Measurements from ENCODE around the gene EIF4A2. TPM values are rescaled to one million over a fixed set of nuclear protein-coding genes. Genes with fewer than 3 reads are reported as not detected.

The EIF4A2 gene
- 446 and 480 TPM in 2 replicates for total RNA-seq (2016; rRNA removed; fragmentation: Illumina TruSeq; extraction: Trizol)
- total RNA-seq (2016; cell fraction: cytosol; rRNA removed; fragmentation: Illumina TruSeq; extraction: Trizol; ENCODE audit: low read depth): 146 and 165 TPM in 2 replicates
- total RNA-seq (2016; cell fraction: insoluble cytoplasmic fraction; rRNA removed; fragmentation: Illumina TruSeq; extraction: Trizol): 450 and 480 TPM in 2 replicates
- total RNA-seq (2016; cell fraction: membrane; rRNA removed; fragmentation: Illumina TruSeq; extraction: Trizol): 286 and 327 TPM in 2 replicates
- 656 and 709 TPM in 2 replicates for total RNA-seq (2016; cell fraction: nucleus; rRNA removed; fragmentation: Illumina TruSeq; extraction: Trizol)
- polyA plus RNA-seq (2011; rRNA removed): 475 and 596 TPM in 2 replicates
- 247 and 610 TPM in 2 replicates for polyA plus RNA-seq (2011; cell fraction: cytosol; rRNA removed)
- 443 and 672 TPM in 2 replicates for polyA plus RNA-seq (2011; cell fraction: nucleus; rRNA removed)
- polyA plus RNA-seq (2012): 536 and 611 TPM in 2 replicates
- polyA plus RNA-seq (2016; cell fraction: cytosol; fragmentation: Illumina TruSeq; extraction: Trizol; ENCODE audit: low read depth): 52.8 and 60.6 TPM in 2 replicates
- 340 and 366 TPM in 2 replicates for polyA plus RNA-seq (2016; cell fraction: insoluble cytoplasmic fraction; fragmentation: Illumina TruSeq; extraction: Trizol; ENCODE audit: low read depth)
- 139 and 154 TPM in 2 replicates for polyA plus RNA-seq (2016; cell fraction: membrane; fragmentation: Illumina TruSeq; extraction: Trizol; ENCODE audit: low read depth)
- polyA plus RNA-seq (2016; cell fraction: nucleus; fragmentation: Illumina TruSeq; extraction: Trizol; ENCODE audit: insufficient read depth, low read depth): 727 and 748 TPM in 2 replicates
- polyA minus RNA-seq (2011; rRNA and poly(A)+ RNA removed; ENCODE audit: low replicate concordance): 191 and 270 TPM in 2 replicates
- 288 and 321 TPM in 2 replicates for polyA minus RNA-seq (2011; cell fraction: cytosol; rRNA and poly(A)+ RNA removed)
- polyA minus RNA-seq (2011; cell fraction: nucleus; rRNA and poly(A)+ RNA removed): 1,137 and 1,381 TPM in 2 replicates
- percentile 100 among the genes with signal in this experiment for Bru-seq, nascent RNA
- percentile 100 among the genes with signal in this experiment for BruChase-seq, experiment 1, labeled RNA remaining after a 6-hour chase
- percentile 100 among the genes with signal in this experiment for BruChase-seq, experiment 2, labeled RNA remaining after a 2-hour chase
- long read RNA-seq, experiment 1, transcript EIF4A2-201 (11 exons, 1,919 nt): major isoform, 108 of 227 reads
- long read RNA-seq, experiment 1, transcript EIF4A2-203 (10 exons, 1,751 nt): minor isoform, 5 of 227 reads
- long read RNA-seq, experiment 1, transcript EIF4A2-205 (11 exons, 1,889 nt): minor isoform, 40 of 227 reads
- long read RNA-seq, experiment 1, partial matches to known transcripts: 24 of 227 reads
- long read RNA-seq, experiment 1, other reads (novel, unspliced or antisense): 42 of 227 reads
- long read RNA-seq, experiment 2, transcript EIF4A2-201 (11 exons, 1,919 nt): major isoform, 101 of 349 reads
- long read RNA-seq, experiment 2, transcript EIF4A2-205 (11 exons, 1,889 nt): minor isoform, 30 of 349 reads
- long read RNA-seq, experiment 2, transcript EIF4A2-203 (10 exons, 1,751 nt): minor isoform, 7 of 349 reads
- long read RNA-seq, experiment 2, transcript EIF4A2-202 (12 exons, 1,977 nt): minor isoform, 6 of 349 reads
- long read RNA-seq, experiment 2, partial matches to known transcripts: 56 of 349 reads
- long read RNA-seq, experiment 2, other reads (novel, unspliced or antisense): 141 of 349 reads

DNA sequence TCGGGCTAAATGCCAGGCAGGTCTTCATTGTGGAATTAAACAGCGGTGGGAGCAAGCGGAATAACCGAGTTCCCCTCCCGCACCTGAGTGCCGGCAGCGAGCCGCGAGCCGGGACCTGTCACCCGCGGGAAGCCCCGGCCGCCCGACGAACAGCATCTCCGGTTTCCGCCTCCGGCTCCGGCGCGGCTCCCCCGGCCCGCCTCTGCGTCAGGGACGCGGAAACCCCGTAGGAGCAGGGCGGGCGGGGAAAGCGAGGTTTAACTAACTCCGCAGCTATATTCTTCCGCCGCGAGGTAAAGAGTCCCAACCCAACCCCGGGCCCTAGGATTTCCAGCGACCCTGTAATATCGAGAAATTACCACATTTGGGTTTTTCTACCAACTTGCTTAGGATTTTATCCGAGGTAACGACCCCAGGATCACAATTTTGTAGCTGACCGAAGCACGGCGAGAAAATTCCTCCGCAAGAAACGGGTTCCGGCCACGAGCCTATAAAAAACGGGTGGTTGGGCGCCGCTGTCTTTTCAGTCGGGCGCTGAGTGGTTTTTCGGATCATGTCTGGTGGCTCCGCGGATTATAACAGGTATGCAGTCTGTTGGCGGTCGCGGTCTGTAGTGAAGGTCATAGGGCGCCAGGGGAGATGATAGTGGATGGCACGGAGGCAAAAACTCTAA lies at the start of gene EIF4A2:
TSS of gene EIF4A2 (plus strand) at position 520 of the 673 bp plus-strand sequence. CDS start at position 554, 34 bp downstream.
- BruUV-seq (replicated peaks): no TSS peak
- ATAC-seq (peak; percentile 78), DNase-seq (ENCODE audit: low spot score) (peak; percentile 78), FAIRE-seq (no peak)
- intact Hi-C loops (cut with micrococcal nuclease; ENCODE audit: unreplicated experiment): no loop called here
- Histone ChIP-seq H3K4me1 (ENCODE audit: insufficient read depth, low read length) (peaks cover 54% of the 10 kb centered on the region), H4K20me1 (ENCODE audit: insufficient read depth, low read length) (peaks cover 48% of the 10 kb centered on the region), H3K27me3 (ENCODE audit: control insufficient read depth in 1 of 2, insufficient read depth in 2 of 2, low read length in 2 of 2) (no peaks in the 10 kb centered on the region; a peak in 1 of 5 replicates), H3K9me3 (ENCODE audit: low read length) (no peaks in the 10 kb centered on the region), H3K4me2 (ENCODE audit: low read depth, low read length) (peak within 1 kb of the TSS; percentile 82), H2AFZ (ENCODE audit: low read length) (peak within 1 kb of the TSS; percentile 98), H3K27ac (ENCODE audit: extremely low read length, insufficient read depth, low read length) (peak within 1 kb of the TSS; percentile 99), H3K4me3 (replicated peaks in 1 of 3; ENCODE audit: insufficient read depth in 1 of 3, low read depth in 2 of 3, low read length in 3 of 3) (peak within 1 kb of the TSS; percentile 91 to 98 (median 95)), H3K36me3 (replicated peaks in 1 of 2; ENCODE audit: control insufficient read depth in 1 of 2, insufficient read depth in 2 of 2, low read length in 2 of 2) (peaks cover 10 to 41% of the 10 kb centered on the region in 2 experiments), H3K9ac (ENCODE audit: insufficient read depth, low read depth, low read length) (peak within 1 kb of the TSS; percentile 100), H3K79me2 (ENCODE audit: insufficient read depth, low read length) (peaks cover 35% of the 10 kb centered on the region)
- POLR2A ChIA-PET: interaction anchor here (0.7 to 3.6 kb wide), 33 partner anchors 13 to 258 kb away, joined by 3 to 26 read pairs (median 5); partner anchors contain the start of genes DNAJB11, KNG1 and RFC4
- whole genome bisulfite sequencing (ENCODE audit: low lambda C conversion rate): under 1% methylated on average over 30 of the region's 60 CpGs
- in situ Hi-C loops (cut with HindIII; ENCODE audit: extremely low pct_ligation_motif_present, low pct_unique_long_range_greater_than_20kb): no loop called here
- CTCF ChIA-PET (ENCODE audit: low intra/inter-chr PET ratio, low total read pairs): no interaction called here
- TF ChIP-seq, protein P1, sequence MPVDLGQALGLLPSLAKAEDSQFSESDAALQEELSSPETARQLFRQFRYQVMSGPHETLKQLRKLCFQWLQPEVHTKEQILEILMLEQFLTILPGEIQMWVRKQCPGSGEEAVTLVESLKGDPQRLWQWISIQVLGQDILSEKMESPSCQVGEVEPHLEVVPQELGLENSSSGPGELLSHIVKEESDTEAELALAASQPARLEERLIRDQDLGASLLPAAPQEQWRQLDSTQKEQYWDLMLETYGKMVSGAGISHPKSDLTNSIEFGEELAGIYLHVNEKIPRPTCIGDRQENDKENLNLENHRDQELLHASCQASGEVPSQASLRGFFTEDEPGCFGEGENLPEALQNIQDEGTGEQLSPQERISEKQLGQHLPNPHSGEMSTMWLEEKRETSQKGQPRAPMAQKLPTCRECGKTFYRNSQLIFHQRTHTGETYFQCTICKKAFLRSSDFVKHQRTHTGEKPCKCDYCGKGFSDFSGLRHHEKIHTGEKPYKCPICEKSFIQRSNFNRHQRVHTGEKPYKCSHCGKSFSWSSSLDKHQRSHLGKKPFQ (CRISPR knock-in tag; IDR thresholded peaks at IDR 0.05; ENCODE audit: insufficient replicate concordance): peak; percentile 68
- no peak for TF ChIP-seq LCORL (IDR thresholded peaks at IDR 0.05)
- TF ChIP-seq LCORL (CRISPR knock-in tag; IDR thresholded peaks at IDR 0.05): peak; percentile 57; the same call in 1 of the 2 replicates
- TF ChIP-seq MXD4 (CRISPR knock-in tag; IDR thresholded peaks at IDR 0.05): 0 out of 2 replicates have a peak, but pooled peaks have one; percentile 68
- TF ChIP-seq, protein P2, sequence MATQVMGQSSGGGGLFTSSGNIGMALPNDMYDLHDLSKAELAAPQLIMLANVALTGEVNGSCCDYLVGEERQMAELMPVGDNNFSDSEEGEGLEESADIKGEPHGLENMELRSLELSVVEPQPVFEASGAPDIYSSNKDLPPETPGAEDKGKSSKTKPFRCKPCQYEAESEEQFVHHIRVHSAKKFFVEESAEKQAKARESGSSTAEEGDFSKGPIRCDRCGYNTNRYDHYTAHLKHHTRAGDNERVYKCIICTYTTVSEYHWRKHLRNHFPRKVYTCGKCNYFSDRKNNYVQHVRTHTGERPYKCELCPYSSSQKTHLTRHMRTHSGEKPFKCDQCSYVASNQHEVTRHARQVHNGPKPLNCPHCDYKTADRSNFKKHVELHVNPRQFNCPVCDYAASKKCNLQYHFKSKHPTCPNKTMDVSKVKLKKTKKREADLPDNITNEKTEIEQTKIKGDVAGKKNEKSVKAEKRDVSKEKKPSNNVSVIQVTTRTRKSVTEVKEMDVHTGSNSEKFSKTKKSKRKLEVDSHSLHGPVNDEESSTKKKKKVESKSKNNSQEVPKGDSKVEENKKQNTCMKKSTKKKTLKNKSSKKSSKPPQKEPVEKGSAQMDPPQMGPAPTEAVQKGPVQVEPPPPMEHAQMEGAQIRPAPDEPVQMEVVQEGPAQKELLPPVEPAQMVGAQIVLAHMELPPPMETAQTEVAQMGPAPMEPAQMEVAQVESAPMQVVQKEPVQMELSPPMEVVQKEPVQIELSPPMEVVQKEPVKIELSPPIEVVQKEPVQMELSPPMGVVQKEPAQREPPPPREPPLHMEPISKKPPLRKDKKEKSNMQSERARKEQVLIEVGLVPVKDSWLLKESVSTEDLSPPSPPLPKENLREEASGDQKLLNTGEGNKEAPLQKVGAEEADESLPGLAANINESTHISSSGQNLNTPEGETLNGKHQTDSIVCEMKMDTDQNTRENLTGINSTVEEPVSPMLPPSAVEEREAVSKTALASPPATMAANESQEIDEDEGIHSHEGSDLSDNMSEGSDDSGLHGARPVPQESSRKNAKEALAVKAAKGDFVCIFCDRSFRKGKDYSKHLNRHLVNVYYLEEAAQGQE (IDR thresholded peaks at IDR 0.05; ENCODE audit: borderline replicate concordance in 1 of 2, low read depth in 1 of 2, low read length in 2 of 2): peak in 1 of 2 experiments; percentile 75; a peak in 1 of 4 replicates
- no peak for TF ChIP-seq PHB2 (IDR thresholded peaks at IDR 0.05; ENCODE audit: partially characterized antibody)
- TF ChIP-seq, protein P3, sequence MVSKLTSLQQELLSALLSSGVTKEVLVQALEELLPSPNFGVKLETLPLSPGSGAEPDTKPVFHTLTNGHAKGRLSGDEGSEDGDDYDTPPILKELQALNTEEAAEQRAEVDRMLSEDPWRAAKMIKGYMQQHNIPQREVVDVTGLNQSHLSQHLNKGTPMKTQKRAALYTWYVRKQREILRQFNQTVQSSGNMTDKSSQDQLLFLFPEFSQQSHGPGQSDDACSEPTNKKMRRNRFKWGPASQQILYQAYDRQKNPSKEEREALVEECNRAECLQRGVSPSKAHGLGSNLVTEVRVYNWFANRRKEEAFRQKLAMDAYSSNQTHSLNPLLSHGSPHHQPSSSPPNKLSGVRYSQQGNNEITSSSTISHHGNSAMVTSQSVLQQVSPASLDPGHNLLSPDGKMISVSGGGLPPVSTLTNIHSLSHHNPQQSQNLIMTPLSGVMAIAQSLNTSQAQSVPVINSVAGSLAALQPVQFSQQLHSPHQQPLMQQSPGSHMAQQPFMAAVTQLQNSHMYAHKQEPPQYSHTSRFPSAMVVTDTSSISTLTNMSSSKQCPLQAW (CRISPR knock-in tag; IDR thresholded peaks at IDR 0.05): peak; percentile 9; the same call in 1 of the 2 replicates
- no peak for TF ChIP-seq ZNF713 (CRISPR knock-in tag; IDR thresholded peaks at IDR 0.05)
- TF ChIP-seq MEIS1 (CRISPR knock-in tag; IDR thresholded peaks at IDR 0.05; ENCODE audit: borderline replicate concordance): no peak
